SK-N-SH (cell line): ENCODE measurements around the gene HSBP1. TPM values are rescaled to one million over a fixed set of nuclear protein-coding genes. Genes with fewer than 3 reads are reported as not detected.

Source experiments
- CTCF ChIA-PET: fragments of 300-600, 350-600 bp; formaldehyde crosslinking; extraction: SDS; loops from one replicate; lab custom pipeline; 2021; lab: Yijun Ruan, JAX
- POLR2A ChIA-PET: fragments of 350-600 bp; sonication (Branson Sonifier 250); formaldehyde crosslinking; extraction: SDS; loops from one replicate; lab custom pipeline; 2020; ENCODE audit warnings: antibody characterized with exemption, inconsistent platforms; lab: Yijun Ruan, JAX
- DNase-seq: peaks from one replicate; pipeline ENCODE4 v3.0.0; 2012
- H2AFZ ChIP-seq: fragments of 200-600 bp; sonication (generic); 2 replicates; pipeline ENCODE4 v1.8.1; 2016; ENCODE audit warnings: antibody characterized with exemption, mild to moderate bottlenecking, low read depth
- H3F3A ChIP-seq: fragments of 200-600 bp; sonication (generic); replicated peaks from 2 replicates; pipeline ENCODE3; 2016; ENCODE audit warnings: antibody characterized with exemption, mild to moderate bottlenecking; ENCODE audit not compliant: insufficient read depth
- H3K27ac ChIP-seq, 2 experiments: fragments of 200-500 bp in 1 of 2; fragments of 200-600 bp in 1 of 2; sonication (Bioruptor generic) in 1 of 2; sonication (generic), shearing (Covaris generic) in 1 of 2; 2 replicates each; pipeline versions ENCODE4 v1.5.1 to v1.6.1; 2014 to 2016; ENCODE audit warnings: low read depth in 2 of 2, inconsistent platforms in 1 of 2, low read length in 1 of 2, mild to moderate bottlenecking in 1 of 2, mixed read lengths in 1 of 2
- H3K27me3 ChIP-seq: fragments of 200-600 bp; sonication (generic), shearing (Covaris generic); 2 replicates; pipeline ENCODE4 v1.6.1; 2016; ENCODE audit warnings: mixed run types; ENCODE audit not compliant: insufficient read depth
- H3K36me3 ChIP-seq, 2 experiments: fragments of 200-500 bp in 1 of 2; fragments of 200-600 bp in 1 of 2; sonication (Bioruptor generic) in 1 of 2; sonication (generic) in 1 of 2; replicated peaks in 1 of 2; 2 replicates each; pipeline versions ENCODE3 to v1.5.1; 2014 to 2016; ENCODE audit warnings: low read length in 1 of 2, mild to moderate bottlenecking in 1 of 2; ENCODE audit not compliant: insufficient read depth in 2 of 2, control insufficient read depth in 1 of 2
- H3K4me1 ChIP-seq, 2 experiments: fragments of 200-500 bp in 1 of 2; fragments of 200-600 bp in 1 of 2; sonication (Bioruptor generic) in 1 of 2; sonication (generic), shearing (Covaris generic) in 1 of 2; 2 replicates each; pipeline versions ENCODE4 v1.5.1 to v1.6.1; 2014 to 2016; ENCODE audit warnings: low read depth in 1 of 2, low read length in 1 of 2, mixed run types in 1 of 2; ENCODE audit not compliant: insufficient read depth in 2 of 2, control insufficient read depth in 1 of 2
- H3K4me2 ChIP-seq: fragments of 200-600 bp; sonication (generic), shearing (Covaris generic); 2 replicates; pipeline ENCODE4 v1.6.1; 2017; ENCODE audit warnings: mixed run types
- H3K4me3 ChIP-seq, 2 experiments: fragments of 200-500 bp in 1 of 2; fragments of 200-600 bp in 1 of 2; sonication (Bioruptor generic) in 1 of 2; sonication (generic), shearing (Covaris generic) in 1 of 2; 2 replicates each; pipeline versions ENCODE4 v1.5.1 to v1.8.1; 2014 to 2016; ENCODE audit warnings: low read depth in 2 of 2, inconsistent platforms in 1 of 2, low read length in 1 of 2, mild to moderate bottlenecking in 1 of 2, mixed read lengths in 1 of 2, moderate library complexity in 1 of 2
- H3K79me2 ChIP-seq: fragments of 200-600 bp; sonication (generic); 2 replicates; pipeline ENCODE4 v1.8.1; 2017; ENCODE audit warnings: mild to moderate bottlenecking; ENCODE audit not compliant: insufficient read depth
- H3K9ac ChIP-seq: fragments of 200-600 bp; sonication (generic); 2 replicates; pipeline ENCODE4 v1.6.1; 2017; ENCODE audit warnings: mixed run types
- H3K9me2 ChIP-seq: fragments of 200-600 bp; sonication (generic); 2 replicates; pipeline ENCODE4 v1.6.1; 2017; ENCODE audit warnings: mixed run types
- H3K9me3 ChIP-seq: fragments of 200-600 bp; sonication (generic); 2 replicates; pipeline ENCODE4 v1.6.1; 2017; ENCODE audit warnings: mixed run types, mild to moderate bottlenecking, moderate library complexity
- H4K20me1 ChIP-seq: fragments of 200-600 bp; sonication (generic); 2 replicates; pipeline ENCODE4 v1.6.1; 2017; ENCODE audit warnings: mild to moderate bottlenecking, mixed run types; ENCODE audit not compliant: insufficient read depth
- CHD2 ChIP-seq: fragments of 150-350 bp; IDR thresholded peaks from 2 replicates; pipeline ENCODE4 v1.6.1; 2018; ENCODE audit warnings: low read length; ENCODE audit not compliant: partially characterized antibody
- CTCF ChIP-seq: fragments of 200-600 bp; sonication (generic); IDR thresholded peaks from 2 replicates; pipeline ENCODE4 v1.6.1; 2017; ENCODE audit warnings: antibody characterized with exemption, mild to moderate bottlenecking, moderate library complexity
- EP300 ChIP-seq, 2 experiments: IDR thresholded peaks; 2 replicates each; pipeline versions ENCODE4 v1.4.0 to v1.6.1; 2012; ENCODE audit warnings: borderline replicate concordance in 1 of 2, low read depth in 1 of 2, low read length in 1 of 2
- EZH2phosphoT487 ChIP-seq: fragments of 200-600 bp; sonication (generic); IDR thresholded peaks from 2 replicates; pipeline ENCODE4 v1.6.1; 2017; ENCODE audit warnings: low read depth, mixed run types, mild to moderate bottlenecking, antibody characterized with exemption, moderate library complexity, borderline replicate concordance
- FOSL2 ChIP-seq: IDR thresholded peaks from 2 replicates; pipeline ENCODE4 v1.4.0; 2012; ENCODE audit warnings: low read depth, mild to moderate bottlenecking, moderate library complexity, borderline replicate concordance
- JUND ChIP-seq: IDR thresholded peaks from 2 replicates; pipeline ENCODE4 v1.4.0; 2012
- MAX ChIP-seq: IDR thresholded peaks from 2 replicates; pipeline ENCODE4 v1.4.0; 2012; ENCODE audit warnings: low read depth
- MXI1 ChIP-seq: IDR thresholded peaks from 2 replicates; pipeline ENCODE4 v1.6.1; 2012; ENCODE audit warnings: mild to moderate bottlenecking, low read depth, low read length, improper control_type of control experiment
- NRF1 ChIP-seq: IDR thresholded peaks from 2 replicates; pipeline ENCODE4 v1.6.1; 2012; ENCODE audit warnings: low read depth, mild to moderate bottlenecking, low read length
- POLR2AphosphoS5 ChIP-seq: IDR thresholded peaks from 2 replicates; pipeline ENCODE4 v1.6.1; 2012; ENCODE audit warnings: low read depth, low read length
- RAD21 ChIP-seq: IDR thresholded peaks from 2 replicates; pipeline ENCODE4 v1.6.1; 2012; ENCODE audit warnings: mild to moderate bottlenecking, low read length
- SIN3A ChIP-seq: IDR thresholded peaks from 2 replicates; pipeline ENCODE4 v1.6.1; 2012; ENCODE audit warnings: low read depth, mild to moderate bottlenecking, low read length, moderate library complexity, borderline replicate concordance
- SMC3 ChIP-seq: IDR thresholded peaks from 2 replicates; pipeline ENCODE4 v1.6.1; 2012; ENCODE audit warnings: low read depth, low read length, improper control_type of control experiment
- TAF1 ChIP-seq: IDR thresholded peaks from 2 replicates; pipeline ENCODE4 v1.6.1; 2012; ENCODE audit warnings: low read depth, mild to moderate bottlenecking, low read length, moderate library complexity, borderline replicate concordance
- TCF12 ChIP-seq: IDR thresholded peaks from 2 replicates; pipeline ENCODE4 v1.4.0; 2012
- TEAD4 ChIP-seq: IDR thresholded peaks from 2 replicates; pipeline ENCODE4 v1.4.0; 2012; ENCODE audit warnings: mild to moderate bottlenecking, borderline replicate concordance; ENCODE audit not compliant: insufficient read depth
- YY1 ChIP-seq: IDR thresholded peaks from 2 replicates; pipeline ENCODE4 v1.4.0; 2012; ENCODE audit warnings: low read depth, mild to moderate bottlenecking
- WGBS: methylation state at CpG from one replicate; pipeline ENCODE4 v1.1.6; 2017; ENCODE audit warnings: low lambda C conversion rate; 5-methylcytosine and 5-hydroxymethylcytosine counted together
- polyA plus RNA-seq, 3 experiments: library from polyadenylated mRNA; depleted of rRNA; stranded (reverse); fragments of >200 nt; gene quantifications; 2 replicates each; pipeline ENCODE4 v1.2.3, GENCODE V29; 2012
- TF ChIP-seq, protein P1 (sequence below): IDR thresholded peaks from 2 replicates; pipeline ENCODE4 v1.4.0; 2012; ENCODE audit warnings: low read depth, borderline replicate concordance
- TF ChIP-seq, protein P2 (sequence below): IDR thresholded peaks from 2 replicates; pipeline ENCODE4 v1.4.0; 2012; ENCODE audit warnings: low read depth, borderline replicate concordance
- TF ChIP-seq, protein P3 (sequence below): IDR thresholded peaks from 2 replicates; pipeline ENCODE4 v1.6.1; 2012; ENCODE audit warnings: mild to moderate bottlenecking, low read depth, low read length, moderate library complexity
- TF ChIP-seq, protein P4 (sequence below): fragments of 150-350 bp; IDR thresholded peaks from 2 replicates; pipeline ENCODE4 v1.6.1; 2017; ENCODE audit warnings: antibody characterized with exemption, low read length, low read depth, borderline replicate concordance

The HSBP1 gene
- polyA plus RNA-seq (2012; rRNA removed), result 99.8 and 177 TPM in 2 replicates
- 152 and 247 TPM in 2 replicates for polyA plus RNA-seq (2012; cell fraction: cytosol; rRNA removed)
- polyA plus RNA-seq (2012; cell fraction: nucleus; rRNA removed), result 42.5 and 61.4 TPM in 2 replicates

DNA sequence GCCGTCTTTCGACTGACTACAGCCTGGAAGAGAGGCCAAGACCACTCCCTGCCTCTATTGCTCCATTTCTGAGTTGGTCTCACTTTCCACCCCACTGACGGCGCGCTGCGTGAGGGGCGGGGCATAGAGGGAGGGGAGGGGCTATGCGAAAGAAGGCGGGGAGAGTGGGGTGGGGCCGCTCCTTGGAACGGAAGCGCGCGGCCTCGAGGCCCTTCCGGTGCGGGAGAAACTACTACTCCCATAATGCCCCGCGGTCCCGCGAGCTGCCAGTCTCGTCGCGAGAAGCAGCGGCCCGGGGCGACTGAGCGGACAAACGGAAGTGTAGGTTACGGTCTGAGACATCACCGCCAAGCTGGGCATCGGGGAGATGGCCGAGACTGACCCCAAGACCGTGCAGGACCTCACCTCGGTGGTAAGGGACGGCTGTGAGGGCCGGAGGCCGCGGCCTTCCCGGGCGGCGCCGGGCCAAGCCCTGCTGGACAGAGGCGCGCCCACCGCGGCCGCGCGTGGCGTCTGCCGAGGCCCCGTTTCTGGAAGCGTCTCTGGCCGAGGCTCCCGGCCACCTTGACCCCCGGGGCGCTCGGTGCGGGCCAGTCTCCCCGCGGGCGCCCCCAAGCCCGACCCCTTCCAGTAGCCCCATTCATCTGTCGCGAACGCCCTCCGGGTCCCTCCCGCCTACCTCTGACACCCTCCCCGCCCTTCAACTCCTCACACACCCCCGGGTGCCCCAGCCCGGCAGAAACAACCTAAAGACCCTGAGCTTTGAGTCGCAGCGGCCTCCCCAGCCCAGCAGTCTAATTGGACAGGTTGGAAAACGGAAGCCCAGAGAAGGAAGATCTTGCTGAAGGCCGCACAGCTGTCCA, at the start of gene HSBP1:
HSBP1 (plus strand) TSS at position 269 of the 863 bp plus-strand sequence; CDS start at position 368, 99 bp downstream.
- Histone ChIP-seq H3K9me2 (no peaks in the 10 kb centered on the region), H3K79me2 (peaks cover 45% of the 10 kb centered on the region), H3K4me1 (peaks cover 7 to 8% of the 10 kb centered on the region in 2 experiments; a peak in 3 of 4 replicates), H3K4me2 (peak within 1 kb of the TSS; percentile 94), H3F3A (peaks cover 3% of the 10 kb centered on the region), H4K20me1 (no peaks in the 10 kb centered on the region; the same call in 1 of the 2 replicates), H3K9ac (peak within 1 kb of the TSS; percentile 83), H3K27ac (peak within 1 kb of the TSS; percentile 62 to 82), H3K9me3 (no peaks in the 10 kb centered on the region), H3K27me3 (no peaks in the 10 kb centered on the region), H3K36me3 (peaks cover 27 to 37% of the 10 kb centered on the region in 2 experiments), H2AFZ (peak within 1 kb of the TSS; percentile 77), H3K4me3 (peak within 1 kb of the TSS; percentile 90 to 95)
- WGBS, result 2% methylated on average over 23 of the region's 76 CpGs
- ChIA-PET CTCF (interaction anchor here (0.6 to 1.9 kb wide), 2 partner anchors 17 to 1069 kb away, joined by 3 to 5 read pairs; no protein-coding TSS in a partner anchor), POLR2A (interaction anchor here (0.6 kb wide), 1 partner anchor 16 kb away, joined by 3 read pairs; no protein-coding TSS in a partner anchor)
- DNase-seq, result peak; percentile 97
- no peak for TF ChIP-seq NRF1
- no peak for TF ChIP-seq SMC3
- TF ChIP-seq, protein P1, sequence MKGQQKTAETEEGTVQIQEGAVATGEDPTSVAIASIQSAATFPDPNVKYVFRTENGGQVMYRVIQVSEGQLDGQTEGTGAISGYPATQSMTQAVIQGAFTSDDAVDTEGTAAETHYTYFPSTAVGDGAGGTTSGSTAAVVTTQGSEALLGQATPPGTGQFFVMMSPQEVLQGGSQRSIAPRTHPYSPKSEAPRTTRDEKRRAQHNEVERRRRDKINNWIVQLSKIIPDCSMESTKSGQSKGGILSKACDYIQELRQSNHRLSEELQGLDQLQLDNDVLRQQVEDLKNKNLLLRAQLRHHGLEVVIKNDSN, result no peak
- 0 out of 2 replicates have a peak, but pooled peaks have one; percentile 26 for TF ChIP-seq MXI1
- peak; percentile 91 for TF ChIP-seq SIN3A
- TF ChIP-seq MAX, result 0 out of 2 replicates have a peak, but pooled peaks have one; percentile 31
- TF ChIP-seq FOSL2, result no peak
- TF ChIP-seq, protein P2, sequence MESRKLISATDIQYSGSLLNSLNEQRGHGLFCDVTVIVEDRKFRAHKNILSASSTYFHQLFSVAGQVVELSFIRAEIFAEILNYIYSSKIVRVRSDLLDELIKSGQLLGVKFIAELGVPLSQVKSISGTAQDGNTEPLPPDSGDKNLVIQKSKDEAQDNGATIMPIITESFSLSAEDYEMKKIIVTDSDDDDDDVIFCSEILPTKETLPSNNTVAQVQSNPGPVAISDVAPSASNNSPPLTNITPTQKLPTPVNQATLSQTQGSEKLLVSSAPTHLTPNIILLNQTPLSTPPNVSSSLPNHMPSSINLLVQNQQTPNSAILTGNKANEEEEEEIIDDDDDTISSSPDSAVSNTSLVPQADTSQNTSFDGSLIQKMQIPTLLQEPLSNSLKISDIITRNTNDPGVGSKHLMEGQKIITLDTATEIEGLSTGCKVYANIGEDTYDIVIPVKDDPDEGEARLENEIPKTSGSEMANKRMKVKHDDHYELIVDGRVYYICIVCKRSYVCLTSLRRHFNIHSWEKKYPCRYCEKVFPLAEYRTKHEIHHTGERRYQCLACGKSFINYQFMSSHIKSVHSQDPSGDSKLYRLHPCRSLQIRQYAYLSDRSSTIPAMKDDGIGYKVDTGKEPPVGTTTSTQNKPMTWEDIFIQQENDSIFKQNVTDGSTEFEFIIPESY, result peak; percentile 99
- TF ChIP-seq RAD21, result no peak
- TF ChIP-seq POLR2AphosphoS5, result peak; percentile 83
- TF ChIP-seq YY1, result no peak
- no peak for TF ChIP-seq CTCF
- no peak for TF ChIP-seq EZH2phosphoT487
- TF ChIP-seq TAF1, result no peak; the same call in 1 of the 2 replicates
- TF ChIP-seq, protein P3, sequence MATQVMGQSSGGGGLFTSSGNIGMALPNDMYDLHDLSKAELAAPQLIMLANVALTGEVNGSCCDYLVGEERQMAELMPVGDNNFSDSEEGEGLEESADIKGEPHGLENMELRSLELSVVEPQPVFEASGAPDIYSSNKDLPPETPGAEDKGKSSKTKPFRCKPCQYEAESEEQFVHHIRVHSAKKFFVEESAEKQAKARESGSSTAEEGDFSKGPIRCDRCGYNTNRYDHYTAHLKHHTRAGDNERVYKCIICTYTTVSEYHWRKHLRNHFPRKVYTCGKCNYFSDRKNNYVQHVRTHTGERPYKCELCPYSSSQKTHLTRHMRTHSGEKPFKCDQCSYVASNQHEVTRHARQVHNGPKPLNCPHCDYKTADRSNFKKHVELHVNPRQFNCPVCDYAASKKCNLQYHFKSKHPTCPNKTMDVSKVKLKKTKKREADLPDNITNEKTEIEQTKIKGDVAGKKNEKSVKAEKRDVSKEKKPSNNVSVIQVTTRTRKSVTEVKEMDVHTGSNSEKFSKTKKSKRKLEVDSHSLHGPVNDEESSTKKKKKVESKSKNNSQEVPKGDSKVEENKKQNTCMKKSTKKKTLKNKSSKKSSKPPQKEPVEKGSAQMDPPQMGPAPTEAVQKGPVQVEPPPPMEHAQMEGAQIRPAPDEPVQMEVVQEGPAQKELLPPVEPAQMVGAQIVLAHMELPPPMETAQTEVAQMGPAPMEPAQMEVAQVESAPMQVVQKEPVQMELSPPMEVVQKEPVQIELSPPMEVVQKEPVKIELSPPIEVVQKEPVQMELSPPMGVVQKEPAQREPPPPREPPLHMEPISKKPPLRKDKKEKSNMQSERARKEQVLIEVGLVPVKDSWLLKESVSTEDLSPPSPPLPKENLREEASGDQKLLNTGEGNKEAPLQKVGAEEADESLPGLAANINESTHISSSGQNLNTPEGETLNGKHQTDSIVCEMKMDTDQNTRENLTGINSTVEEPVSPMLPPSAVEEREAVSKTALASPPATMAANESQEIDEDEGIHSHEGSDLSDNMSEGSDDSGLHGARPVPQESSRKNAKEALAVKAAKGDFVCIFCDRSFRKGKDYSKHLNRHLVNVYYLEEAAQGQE, result peak; percentile 58; the same call in 1 of the 2 replicates
- TF ChIP-seq TEAD4, result no peak
- no peak for TF ChIP-seq EP300 (IDR thresholded peaks at IDR 0.05; ENCODE audit: borderline replicate concordance in 1 of 2, low read depth in 1 of 2, low read length in 1 of 2)
- TF ChIP-seq CHD2, result peak; percentile 100
- no peak for TF ChIP-seq JUND
- no peak for TF ChIP-seq TCF12
- TF ChIP-seq, protein P4, sequence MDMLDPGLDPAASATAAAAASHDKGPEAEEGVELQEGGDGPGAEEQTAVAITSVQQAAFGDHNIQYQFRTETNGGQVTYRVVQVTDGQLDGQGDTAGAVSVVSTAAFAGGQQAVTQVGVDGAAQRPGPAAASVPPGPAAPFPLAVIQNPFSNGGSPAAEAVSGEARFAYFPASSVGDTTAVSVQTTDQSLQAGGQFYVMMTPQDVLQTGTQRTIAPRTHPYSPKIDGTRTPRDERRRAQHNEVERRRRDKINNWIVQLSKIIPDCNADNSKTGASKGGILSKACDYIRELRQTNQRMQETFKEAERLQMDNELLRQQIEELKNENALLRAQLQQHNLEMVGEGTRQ, result no peak
